Heart left ventricle (tissue), 16 donors: ENCODE data around the gene HS6ST1. TPM values are rescaled to one million over a fixed set of nuclear protein-coding genes. Genes with fewer than 3 reads are reported as not detected.

ENCODE experiments used
- ATAC-seq, 4 donors: fragments of 200-7000 bp; cut with Tn5 transposase; one replicate each; pipeline ENCODE4 v1.9.1; 2020 to 2022; ENCODE audit warnings: moderate library complexity in 4 of 4, mild to moderate bottlenecking in 3 of 4, moderate number of reproducible peaks in 1 of 4
- DNase-seq, 5 donors: peaks; one replicate each; pipeline ENCODE4 v3.0.0-alpha.2; 2020
- H3K27ac ChIP-seq, 12 donors: fragments of 200-600 bp; sonication (generic) in 4 of 12; one replicate each; pipeline versions ENCODE4 v1.5.0 to v1.8.0; 2016 to 2022; ENCODE audit warnings: mild to moderate bottlenecking in 2 of 12
- H3K27me3 ChIP-seq, 9 donors: fragments of 200-600 bp; sonication (generic) in 2 of 9; one replicate each; pipeline versions ENCODE4 v1.5.1 to v1.8.0; 2016 to 2022; ENCODE audit warnings: mild to moderate bottlenecking in 3 of 9
- H3K36me3 ChIP-seq, 9 donors: fragments of 200-600 bp; sonication (generic) in 2 of 9; one replicate each; pipeline versions ENCODE4 v1.5.0 to v1.8.0; 2018 to 2022; ENCODE audit warnings: mild to moderate bottlenecking in 2 of 9
- H3K4me1 ChIP-seq, 12 donors: fragments of 200-600 bp; sonication (generic) in 4 of 12; one replicate each; pipeline versions ENCODE4 v1.5.0 to v1.8.0; 2016 to 2022; ENCODE audit warnings: mild to moderate bottlenecking in 3 of 12
- H3K4me3 ChIP-seq, 12 donors: fragments of 200-600 bp; sonication (generic) in 4 of 12; one replicate each; pipeline versions ENCODE4 v1.5.0 to v1.8.0; 2017 to 2022; ENCODE audit warnings: mild to moderate bottlenecking in 9 of 12, moderate library complexity in 4 of 12
- H3K9me3 ChIP-seq, 12 donors: fragments of 200-600 bp; sonication (generic) in 4 of 12; one replicate each; pipeline versions ENCODE4 v1.5.0 to v1.8.0; 2016 to 2022; ENCODE audit warnings: mild to moderate bottlenecking in 1 of 12
- POLR2A ChIP-seq, 2 donors: fragments of 450-650 bp; IDR thresholded peaks; one replicate each; pipeline ENCODE4 v1.6.1; 2017; ENCODE audit warnings: antibody characterized with exemption in 2 of 2, mild to moderate bottlenecking in 2 of 2, moderate library complexity in 2 of 2
- WGBS, 4 donors: extraction: QIAGEN DNeasy Blood & Tissue Kit in 2 of 4; methylation state at CpG; one replicate each; pipeline versions ENCODE4 v1.1.5 to v1.1.7; 2013 to 2018; 5-methylcytosine and 5-hydroxymethylcytosine counted together
- intact Hi-C, 10 donors: fragments of 100-400 bp; cut with DNase I; formaldehyde crosslinking; loops; one replicate each; pipeline versions ENCODE4 v1.11.1 to v1.14.2; 2022
- polyA plus RNA-seq, 2 donors: library from polyadenylated mRNA; stranded (reverse); fragments of 200-250 nt; gene quantifications; one replicate each; pipeline ENCODE4 v1.2.3, GENCODE V29; 2013
- total RNA-seq, 9 donors: library from RNA; depleted of rRNA in 2 of 9; stranded (reverse); fragments of >200 nt in 2 of 9; fragmentation: NEBNext Ultra II Directional in 3 of 9; extraction: Animal tissue kit (Norgen Biotek cat#: 25700) in 3 of 9; gene quantifications; one replicate each; pipeline versions ENCODE4 v1.1.0 to v1.2.4, GENCODE V29; 2016 to 2023
- TF ChIP-seq, protein P1 (sequence below), 12 donors: fragments of 200-600 bp; sonication (generic) in 4 of 12; IDR thresholded peaks; one replicate each; pipeline versions ENCODE4 v1.5.0 to v1.8.0; 2018 to 2022; ENCODE audit warnings: antibody characterized with exemption in 12 of 12, mild to moderate bottlenecking in 5 of 12
- donor health status: ischemic (EF 13 %, LVEDD 7.1; RV severe dilation, severe dysfunction).
- donor health status: healthy with polysubstance abuse.
- donor health status: DM: no; HTN: yes; CAD: no.
- donor health status: DM: no; HTN: no; CAD: no.
- donor health status: ischemic (EF 25% LVEDD 6.9; RV normal size, moderate dysfunction).
- donor health status: ischemic (EF 25% LVEDD 5.7; RV mildly dilated, moderate dysfunction).
- donor health status: healthy.
- donor health status: DM: yes; HTN: yes; CAD: no.
- donor health status: ischemic (EF 35%, LVEDD 5.7; RV mildly dilated, moderate dysfunction).
- donor health status: nonischemic (EF 11% LVEDD 7.7; RV severe dilation, severe dysfunction).
- donor health status: DM: yes; HTN: yes; CAD: no.
- donor health status: PGD.
- donor health status: ischemic (EF 29% LVEDD 5.4; RV normal size, mild dysfunction).
- donor health status: nonischemic (EF 23%, LVEDD 6.1; RV moderate dilation, normal function).

The HS6ST1 gene
- total and polyA plus RNA-seq, 11 donors, result 15.6 to 87.3 (median 24.9) TPM

GRCh38 chr2:128227862-128228261 is 90.8 kb downstream of the HS6ST1 start:
- Histone ChIP-seq H3K9me3 (peaks cover 0 to 6% (median 0%) of the 10 kb centered on the region in 12 donors), H3K36me3 (no peaks in the 10 kb centered on the region), H3K4me3 (no peak overlapping the region), H3K27me3 (peaks cover 0 to 4% (median 0%) of the 10 kb centered on the region in 9 donors), H3K27ac (no peak overlapping the region), H3K4me1 (peaks cover 0 to 5% (median 0%) of the 10 kb centered on the region in 12 donors)
- TF ChIP-seq, protein P1, sequence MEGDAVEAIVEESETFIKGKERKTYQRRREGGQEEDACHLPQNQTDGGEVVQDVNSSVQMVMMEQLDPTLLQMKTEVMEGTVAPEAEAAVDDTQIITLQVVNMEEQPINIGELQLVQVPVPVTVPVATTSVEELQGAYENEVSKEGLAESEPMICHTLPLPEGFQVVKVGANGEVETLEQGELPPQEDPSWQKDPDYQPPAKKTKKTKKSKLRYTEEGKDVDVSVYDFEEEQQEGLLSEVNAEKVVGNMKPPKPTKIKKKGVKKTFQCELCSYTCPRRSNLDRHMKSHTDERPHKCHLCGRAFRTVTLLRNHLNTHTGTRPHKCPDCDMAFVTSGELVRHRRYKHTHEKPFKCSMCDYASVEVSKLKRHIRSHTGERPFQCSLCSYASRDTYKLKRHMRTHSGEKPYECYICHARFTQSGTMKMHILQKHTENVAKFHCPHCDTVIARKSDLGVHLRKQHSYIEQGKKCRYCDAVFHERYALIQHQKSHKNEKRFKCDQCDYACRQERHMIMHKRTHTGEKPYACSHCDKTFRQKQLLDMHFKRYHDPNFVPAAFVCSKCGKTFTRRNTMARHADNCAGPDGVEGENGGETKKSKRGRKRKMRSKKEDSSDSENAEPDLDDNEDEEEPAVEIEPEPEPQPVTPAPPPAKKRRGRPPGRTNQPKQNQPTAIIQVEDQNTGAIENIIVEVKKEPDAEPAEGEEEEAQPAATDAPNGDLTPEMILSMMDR (IDR thresholded peaks at IDR 0.05), result no peak
- TF ChIP-seq POLR2A (IDR thresholded peaks at IDR 0.05), result no peak
- no peak for ATAC-seq
- no peak for DNase-seq
- WGBS, 4 donors, result 92 to 100% (median 98%) methylated on average over 1 of the region's 1 CpG
- intact Hi-C loops, result no loop called here

DNA sequence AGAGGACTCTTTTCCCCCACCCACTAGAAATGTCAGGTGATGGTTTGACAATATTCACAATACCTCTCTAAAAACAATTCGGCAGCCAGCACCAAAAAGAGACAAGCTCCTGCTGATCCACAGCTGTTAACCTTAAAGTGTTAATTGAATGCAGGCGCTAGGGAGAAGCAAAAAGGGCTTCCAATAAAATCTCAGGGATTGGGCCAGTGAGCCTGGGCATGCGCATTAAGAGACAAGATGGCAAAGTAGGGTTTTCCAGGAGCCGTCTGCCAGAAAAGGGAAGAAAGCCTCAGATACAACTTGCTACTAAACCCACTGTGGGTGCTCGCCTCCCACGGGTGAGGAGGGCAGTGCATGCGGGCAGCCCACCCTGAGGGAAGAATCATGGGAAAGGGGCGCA is 98.8 kb downstream of the HS6ST1 start:
- intact Hi-C loops, result no loop called here
- H3K4me3 ChIP-seq, result no peak overlapping the region
- ATAC-seq (no peak), DNase-seq (no peak)
- no peaks in the 10 kb centered on the region for H3K36me3 ChIP-seq
- H3K4me1 ChIP-seq, result no peaks in the 10 kb centered on the region
- H3K27me3 ChIP-seq, result no peaks in the 10 kb centered on the region
- no peak for TF ChIP-seq POLR2A (IDR thresholded peaks at IDR 0.05)
- TF ChIP-seq, protein P1 (IDR thresholded peaks at IDR 0.05), result no peak
- H3K9me3 ChIP-seq, result no peaks in the 10 kb centered on the region
- H3K27ac ChIP-seq, result no peak overlapping the region
- WGBS, 4 donors, result 75 to 79% (median 77%) methylated on average over 8 of the region's 8 CpGs

- no peak for TF ChIP-seq POLR2A (IDR thresholded peaks at IDR 0.05)
- TF ChIP-seq, protein P1 (IDR thresholded peaks at IDR 0.05), result no peak
- 59 to 71% (median 63%) methylated on average over 4 of the region's 4 CpGs for WGBS, 4 donors
- Histone ChIP-seq H3K27me3 (no peaks in the 10 kb centered on the region), H3K4me1 (no peaks in the 10 kb centered on the region), H3K4me3 (no peak overlapping the region), H3K27ac (no peak overlapping the region), H3K9me3 (no peaks in the 10 kb centered on the region), H3K36me3 (no peaks in the 10 kb centered on the region)
- DNase-seq (no peak), ATAC-seq (no peak)
- intact Hi-C loops, result no loop called here
Measured at GRCh38 chr2:128217671-128218070, 101.0 kb downstream of the HS6ST1 start.

DNA sequence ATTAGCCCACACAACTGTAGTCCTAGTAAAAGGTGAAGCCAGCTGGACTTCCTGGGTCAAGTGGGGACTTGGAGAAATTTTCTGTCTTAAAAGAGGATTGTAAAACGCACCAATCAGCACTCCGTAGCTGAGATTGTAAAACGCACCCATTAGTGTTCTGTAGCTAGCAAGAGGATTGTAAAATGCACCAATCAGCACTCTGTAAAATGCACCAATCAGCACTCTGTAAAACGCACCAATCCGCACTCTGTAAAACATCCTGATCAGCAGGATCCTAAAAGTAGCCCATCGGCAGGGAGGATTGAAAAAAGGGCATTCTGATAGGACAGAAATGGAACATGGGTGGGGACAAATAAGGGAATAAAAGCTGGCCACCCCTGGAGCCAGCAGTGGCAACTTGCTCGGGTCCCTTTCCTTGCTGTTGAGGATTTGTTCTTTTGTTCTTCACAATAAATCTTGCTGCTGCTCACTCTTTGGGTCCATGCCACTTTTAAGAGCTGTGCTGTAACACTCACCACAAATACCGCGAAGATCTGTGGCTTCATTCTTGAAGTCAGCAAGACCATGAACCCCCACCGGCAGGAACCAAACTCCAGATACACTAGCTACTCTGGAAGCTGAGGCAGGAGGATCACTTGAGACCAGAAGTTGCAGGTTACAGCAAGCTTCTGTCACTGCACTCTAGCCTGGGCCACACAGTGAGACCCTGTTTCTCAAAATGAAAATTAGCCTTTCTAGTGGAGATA is 102.6 kb downstream of the HS6ST1 start:
- Histone ChIP-seq H3K4me1 (no peaks in the 10 kb centered on the region), H3K36me3 (no peaks in the 10 kb centered on the region), H3K27ac (no peak overlapping the region), H3K9me3 (no peaks in the 10 kb centered on the region), H3K4me3 (no peak overlapping the region), H3K27me3 (no peaks in the 10 kb centered on the region)
- DNase-seq (no peak), ATAC-seq (no peak)
- TF ChIP-seq POLR2A (IDR thresholded peaks at IDR 0.05), result no peak
- TF ChIP-seq, protein P1 (IDR thresholded peaks at IDR 0.05), result no peak
- intact Hi-C loops, result no loop called here
- WGBS, 4 donors, result 91 to 93% (median 92%) methylated on average over 8 to 10 of the region's 10 CpGs

Other genes with a start within 250 kb of the HS6ST1 start
- gene UGGT1, start 227.7 kb downstream of the HS6ST1 start, total RNA-seq, result 10 to 100 TPM; 24.0 to 77.4 (median 33.3) TPM
- 10 to 100 TPM in 1 of 2 donors, 1 to 10 TPM in 1; 5.8 to 24.9 TPM for gene UGGT1, start 227.7 kb downstream of the HS6ST1 start, polyA plus RNA-seq